Fibroblast of the aortic adventitia (primary cell): ENCODE measurements around the gene KCNF1. TPM values are rescaled to one million over a fixed set of nuclear protein-coding genes. Genes with fewer than 3 reads are reported as not detected.

Source experiments
- DNase-seq: peaks from one replicate; pipeline ENCODE4 v3.0.0-alpha.2; 2010; ENCODE audit warnings: low read depth
- H3K4me3 ChIP-seq: 2 replicates; pipeline ENCODE4 v1.5.1; 2011; ENCODE audit warnings: low read depth, mild to moderate bottlenecking, control low read depth, low read length, moderate library complexity
- CTCF ChIP-seq: IDR thresholded peaks from 2 replicates; pipeline ENCODE4 v1.5.1; 2011; ENCODE audit warnings: mild to moderate bottlenecking, low read length, control low read depth, inconsistent platforms; ENCODE audit not compliant: insufficient read depth
- total RNA-seq: library from RNA; depleted of rRNA; stranded (reverse); fragments of >200 nt; gene quantifications from 2 replicates; pipeline ENCODE4 v1.2.3, GENCODE V29; 2012; ENCODE audit warnings: low replicate concordance

Gene KCNF1
- total RNA-seq, 1 donor = not detected

DNA sequence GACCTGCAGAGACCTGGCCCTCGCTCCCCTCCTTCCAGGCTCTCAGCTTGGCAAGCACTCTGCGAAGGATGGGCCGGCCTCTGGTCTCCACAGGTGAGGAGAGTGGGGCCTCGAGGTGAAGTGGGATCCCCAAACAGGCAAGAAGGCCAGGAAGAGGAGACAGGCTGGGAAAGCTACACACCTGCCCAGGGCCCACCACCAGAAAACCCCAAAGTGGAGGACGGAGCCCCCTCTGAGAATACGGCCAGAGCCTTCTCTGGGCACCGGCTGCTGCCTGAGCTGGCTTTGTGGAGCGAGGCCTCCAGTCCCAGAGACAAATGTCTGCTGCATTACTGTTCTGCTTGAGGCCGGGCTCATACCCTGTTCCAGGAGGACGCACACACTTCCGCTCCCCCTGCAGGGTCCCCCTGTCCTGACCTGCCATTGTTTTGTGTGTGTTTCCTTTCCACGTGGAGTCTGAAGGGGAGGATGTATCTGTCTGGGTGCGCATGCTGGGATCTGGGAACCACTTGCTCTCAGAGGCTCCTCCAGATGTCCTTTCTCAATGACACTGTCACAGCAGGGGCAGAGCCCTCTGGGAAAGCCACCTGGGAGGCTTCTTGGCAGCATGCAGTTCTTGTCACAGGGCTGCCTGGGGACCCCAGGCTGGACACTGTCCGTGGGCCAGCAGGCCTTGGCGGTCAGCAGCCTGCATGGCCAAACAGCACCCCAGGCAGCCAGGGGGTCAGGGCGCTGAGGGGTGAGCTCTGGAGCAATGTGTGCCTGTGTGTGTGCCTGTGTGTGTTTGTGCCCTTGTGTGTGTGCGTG is 20.8 kb downstream of the KCNF1 start:
- no peak for DNase-seq
- H3K4me3 ChIP-seq = no peak overlapping the region
- TF ChIP-seq CTCF = no peak

- DNase-seq = no peak
- no peak overlapping the region for H3K4me3 ChIP-seq
- no peak for TF ChIP-seq CTCF
Measured at GRCh38 chr2:10933700-10934225, 22.0 kb downstream of the KCNF1 start.

- no peak overlapping the region for H3K4me3 ChIP-seq
- no peak for TF ChIP-seq CTCF
- DNase-seq = no peak
Measured at GRCh38 chr2:10934308-10934978, 22.7 kb downstream of the KCNF1 start.

GRCh38 chr2:10934979-10935350 is 23.2 kb downstream of the KCNF1 start:
- no peak for DNase-seq
- TF ChIP-seq CTCF = no peak
- no peak overlapping the region for H3K4me3 ChIP-seq

DNA sequence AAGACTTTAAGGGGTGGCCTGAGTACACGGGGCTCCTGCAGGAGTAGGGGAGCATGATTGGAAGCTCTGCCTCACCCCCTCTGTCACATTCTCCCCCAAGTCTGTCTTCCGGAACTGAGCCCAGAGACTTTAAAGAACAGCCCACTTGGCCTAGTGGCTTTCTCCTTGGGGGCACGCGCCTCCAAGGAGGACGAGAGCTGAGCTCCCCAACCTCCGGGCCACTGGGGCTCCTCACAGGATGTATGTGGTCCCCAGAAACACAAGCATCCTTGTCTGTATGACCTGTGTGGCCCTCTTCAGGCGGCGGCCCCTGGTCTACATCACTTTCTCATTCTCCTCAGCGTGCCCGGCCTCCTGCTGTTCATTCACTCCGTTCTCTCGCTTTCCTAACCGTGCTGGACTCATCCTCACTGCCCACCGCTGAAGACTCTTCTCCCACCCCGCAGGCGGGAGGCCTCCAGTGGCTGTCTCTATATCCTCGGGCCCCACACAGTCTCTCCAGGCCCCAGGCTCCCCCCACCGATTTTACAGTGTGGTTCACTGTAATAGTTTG is 23.7 kb downstream of the KCNF1 start:
- no peak overlapping the region for H3K4me3 ChIP-seq
- no peak for DNase-seq
- no peak for TF ChIP-seq CTCF

- peak; percentile 80 for DNase-seq
- no peak overlapping the region for H3K4me3 ChIP-seq
- TF ChIP-seq CTCF = no peak
Measured at GRCh38 chr2:10935953-10936942, 24.5 kb downstream of the KCNF1 start.
